NCI-H146 treated with DMSO at 0.1 percent for 48 hours (cell line): ENCODE data around the gene LHFPL3.
"Not testable (repeated sequence)": the region's sequence is repeated elsewhere in the genome, so short reads cannot be mapped to it uniquely, and the experiment has no call there.

Experiments
- DNase-seq: peaks from one replicate; lab custom pipeline; 2025; ENCODE audit not compliant: unreplicated experiment; lab: John Stamatoyannopoulos, UW

LHFPL3 gene

GRCh38 chr7:104886651-104887050 lies 558.2 kb downstream of the LHFPL3 start:
- no peak for DNase-seq

- no peak for DNase-seq
Measured at GRCh38 chr7:104890216-104890615, 561.8 kb downstream of the LHFPL3 start.

- DNase-seq = no peak
Measured at GRCh38 chr7:104891949-104892348, 563.5 kb downstream of the LHFPL3 start.

- no peak for DNase-seq
Measured at GRCh38 chr7:104894314-104894713, 565.9 kb downstream of the LHFPL3 start.

- no peak for DNase-seq
Measured at GRCh38 chr7:104894726-104895521, 566.5 kb downstream of the LHFPL3 start.

GRCh38 chr7:104895522-104896236 lies 567.3 kb downstream of the LHFPL3 start:
- DNase-seq = no peak

GRCh38 chr7:104898434-104898833 lies 570.0 kb downstream of the LHFPL3 start:
- DNase-seq = no peak

- no peak for DNase-seq
Measured at GRCh38 chr7:104900525-104901239, 572.3 kb downstream of the LHFPL3 start.

GRCh38 chr7:104901240-104901619 lies 572.8 kb downstream of the LHFPL3 start:
- no peak for DNase-seq

- no peak for DNase-seq
Measured at GRCh38 chr7:104902183-104902582, 573.8 kb downstream of the LHFPL3 start.

- no peak for DNase-seq
Measured at GRCh38 chr7:104903044-104903443, 574.6 kb downstream of the LHFPL3 start.

GRCh38 chr7:104903846-104904245 lies 575.4 kb downstream of the LHFPL3 start:
- DNase-seq = no peak

- no peak for DNase-seq
Measured at GRCh38 chr7:104906032-104906431, 577.6 kb downstream of the LHFPL3 start.

GRCh38 chr7:104906556-104906955 lies 578.2 kb downstream of the LHFPL3 start:
- no peak for DNase-seq

GRCh38 chr7:104908636-104909035 lies 580.2 kb downstream of the LHFPL3 start:
- DNase-seq = no peak

GRCh38 chr7:104909096-104909495 lies 580.7 kb downstream of the LHFPL3 start:
- no peak for DNase-seq

GRCh38 chr7:104914421-104914820 lies 586.0 kb downstream of the LHFPL3 start:
- DNase-seq = no peak

GRCh38 chr7:104921596-104921995 lies 593.2 kb downstream of the LHFPL3 start:
- no peak for DNase-seq

GRCh38 chr7:104922182-104923009 lies 594.0 kb downstream of the LHFPL3 start:
- DNase-seq = no peak

GRCh38 chr7:104923010-104923421 lies 594.6 kb downstream of the LHFPL3 start:
- DNase-seq = peak; percentile 58

- not testable (repeated sequence) for DNase-seq
Measured at GRCh38 chr7:104926189-104926588, 597.8 kb downstream of the LHFPL3 start.
